GM12801 (cell line): ENCODE data around the gene OR8B8.

ENCODE experiments used
- CTCF ChIP-seq: IDR thresholded peaks from one replicate; pipeline ENCODE4 v1.5.1; 2011; ENCODE audit warnings: control low read depth; ENCODE audit not compliant: insufficient read length; ENCODE audit errors: extremely low read depth

Gene OR8B8

GRCh38 chr11:124463324-124463723 is 17.8 kb upstream of the OR8B8 start:
- no peak for TF ChIP-seq CTCF

- no peak for TF ChIP-seq CTCF
Measured at GRCh38 chr11:124460459-124460858, 15.0 kb upstream of the OR8B8 start.

GRCh38 chr11:124454552-124454951 is 9.1 kb upstream of the OR8B8 start:
- TF ChIP-seq CTCF, result no peak

- TF ChIP-seq CTCF, result no peak
Measured at GRCh38 chr11:124446916-124447315, 1.4 kb upstream of the OR8B8 start.

GRCh38 chr11:124442847-124443246 is 2.6 kb downstream of the OR8B8 start:
- TF ChIP-seq CTCF, result no peak

GRCh38 chr11:124442442-124442841 is 3.1 kb downstream of the OR8B8 start:
- no peak for TF ChIP-seq CTCF

GRCh38 chr11:124441519-124441918 is 4.0 kb downstream of the OR8B8 start:
- TF ChIP-seq CTCF, result no peak

- TF ChIP-seq CTCF, result no peak
Measured at GRCh38 chr11:124441081-124441480, 4.4 kb downstream of the OR8B8 start.
